Mesangial cell (primary cell): ENCODE data around the gene CCDC14. TPM values are rescaled to one million over a fixed set of nuclear protein-coding genes. Genes with fewer than 3 reads are reported as not detected.

Source experiments
- total RNA-seq: library from RNA; depleted of rRNA; stranded (reverse); fragments of >200 nt; gene quantifications from 2 replicates; pipeline ENCODE4 v1.2.3, GENCODE V29; 2015

Gene CCDC14
- 18.4 and 27.2 TPM in 2 replicates for total RNA-seq

GRCh38 chr3:123960781-123961507 lies at the start of gene CCDC14:
TSS of gene CCDC14 (minus strand) at chr3:123961229. CDS start at chr3:123961173, 56 bp downstream.

GRCh38 chr3:123991730-123992588 lies 30.9 kb upstream of the CCDC14 start, which contains the start of gene ROPN1:
TSS of gene ROPN1 (minus strand) at chr3:123992124. CDS start at chr3:123980481, 11,643 bp downstream.

GRCh38 chr3:123884203-123884831 lies 76.7 kb downstream of the CCDC14 start, which contains the start of gene MYLK:
TSS of gene MYLK (minus strand) at chr3:123884332. CDS start at chr3:123793841, 90,491 bp downstream.

Other genes starting within 250 kb of the CCDC14 start
- gene MYLK, start 76.9 kb downstream of the CCDC14 start, total RNA-seq = 98.6 and 155 TPM in 2 replicates
- gene ROPN1, start 30.9 kb upstream of the CCDC14 start, total RNA-seq = not detected in 2 replicates
- gene KALRN, start 72.1 kb upstream of the CCDC14 start, total RNA-seq = 5.2 and 9.8 TPM in 2 replicates